Caco-2 (cell line): ENCODE data around the gene PRPSAP1. TPM values are rescaled to one million over a fixed set of nuclear protein-coding genes. Genes with fewer than 3 reads are reported as not detected.

Experiments used
- BruUV-seq: library from RNA; stranded (reverse); fragments of 400-500 nt; replicated peaks from 2 replicates; lab custom pipeline; 2021; lab: Mats Ljungman, UMichigan
- CTCF ChIA-PET: fragments of 300-600 bp; sonication (Branson Sonifier 250); formaldehyde crosslinking; loops from one replicate; lab custom pipeline; 2022; ENCODE audit warnings: antibody characterized with exemption; lab: Charles Lee
- POLR2A ChIA-PET: fragments of 300-600 bp; sonication (Branson Sonifier 250); formaldehyde crosslinking; loops from one replicate; lab custom pipeline; 2022; ENCODE audit warnings: antibody characterized with exemption; lab: Charles Lee
- DNase-seq, 2 experiments: peaks; one replicate each; pipeline versions ENCODE4 v3.0.0 to v3.0.0-alpha.2; 2020 to 2022
- H3K27me3 ChIP-seq: replicated peaks from 2 replicates; pipeline ENCODE4 v1.6.0; 2011; ENCODE audit warnings: low read length; ENCODE audit not compliant: control insufficient read depth, insufficient read depth
- H3K36me3 ChIP-seq: 2 replicates; pipeline ENCODE4 v1.5.1; 2011; ENCODE audit warnings: low read length; ENCODE audit not compliant: control insufficient read depth, insufficient read depth
- H3K4me1 ChIP-seq: fragments of 250-450 bp; sonication (Bioruptor Pico); 2 replicates; pipeline ENCODE4 v1.5.1; 2020; ENCODE audit warnings: mild to moderate bottlenecking
- H3K4me3 ChIP-seq: 2 replicates; pipeline ENCODE4 v1.5.1; 2011; ENCODE audit warnings: low read depth, mild to moderate bottlenecking, control low read depth, low read length
- H3K9me3 ChIP-seq: fragments of 250-450 bp; sonication (Bioruptor Pico); 2 replicates; pipeline ENCODE4 v1.5.1; 2020; ENCODE audit warnings: mild to moderate bottlenecking, moderate library complexity
- H3K27ac Mint-ChIP-seq: one replicate; pipeline ENCODE4 v1.8.0; 2022; ENCODE audit warnings: mixed read lengths; ENCODE audit not compliant: unreplicated experiment
- H3K27me3 Mint-ChIP-seq: one replicate; pipeline ENCODE4 v1.8.0; 2022; ENCODE audit warnings: mixed read lengths; ENCODE audit not compliant: insufficient read depth, unreplicated experiment
- H3K36me3 Mint-ChIP-seq: one replicate; pipeline ENCODE4 v1.8.0; 2022; ENCODE audit warnings: mild to moderate bottlenecking, mixed read lengths; ENCODE audit not compliant: insufficient read depth, unreplicated experiment
- H3K4me1 Mint-ChIP-seq: one replicate; pipeline ENCODE4 v1.8.0; 2022; ENCODE audit warnings: low read depth, mixed read lengths; ENCODE audit not compliant: unreplicated experiment
- H3K4me3 Mint-ChIP-seq: one replicate; pipeline ENCODE4 v1.8.0; 2022; ENCODE audit warnings: mild to moderate bottlenecking, moderate library complexity, mixed read lengths; ENCODE audit not compliant: unreplicated experiment
- H3K9me3 Mint-ChIP-seq: one replicate; pipeline ENCODE4 v1.8.0; 2022; ENCODE audit warnings: mixed read lengths; ENCODE audit not compliant: unreplicated experiment
- CTCF ChIP-seq, 2 experiments: fragments of 200-600 bp in 1 of 2; IDR thresholded peaks; 1 replicate in 1 of 2; 2 replicates in 1 of 2; pipeline versions ENCODE4 v1.5.1 to v1.8.0; 2011 to 2022; ENCODE audit warnings: antibody characterized with exemption in 1 of 2, control low read depth in 1 of 2, inconsistent platforms in 1 of 2, low read depth in 1 of 2, low read length in 1 of 2, mild to moderate bottlenecking in 1 of 2, moderate library complexity in 1 of 2; ENCODE audit not compliant: insufficient read depth in 1 of 2, severe bottlenecking in 1 of 2, unreplicated experiment in 1 of 2
- intact Hi-C: fragments of 100-400 bp; cut with micrococcal nuclease; formaldehyde crosslinking; loops from one replicate; pipeline ENCODE4 v1.10.0; 2022; ENCODE audit not compliant: unreplicated experiment
- total RNA-seq: library from RNA; stranded (reverse); gene quantifications from 2 replicates; pipeline ENCODE4 v1.2.3, GENCODE V29; 2022

PRPSAP1 gene
- total RNA-seq, 1 experiment from 2014 or later, result 87.6 TPM

GRCh38 chr17:76304226-76305134 is 49.2 kb downstream of the PRPSAP1 start:
- H3K36me3 ChIP-seq, result no peaks in the 10 kb centered on the region
- CTCF ChIA-PET, result interaction anchor here (0.6 to 2.5 kb wide), 7 partner anchors 9 to 238 kb away, joined by 3 to 21 read pairs (median 4); no protein-coding TSS in a partner anchor
- no peak overlapping the region for H3K4me3 ChIP-seq
- Mint-ChIP-seq H3K27ac (no peak overlapping the region), H3K4me3 (no peak overlapping the region), H3K27me3 (no peaks in the 10 kb centered on the region), H3K9me3 (no peaks in the 10 kb centered on the region), H3K36me3 (peaks cover 22% of the 10 kb centered on the region), H3K4me1 (peaks cover 6% of the 10 kb centered on the region)
- no peak for DNase-seq
- POLR2A ChIA-PET, result no interaction called here
- BruUV-seq, result no TSS peak
- H3K27me3 ChIP-seq, result no peaks in the 10 kb centered on the region
- H3K4me1 ChIP-seq, result no peaks in the 10 kb centered on the region
- H3K9me3 ChIP-seq, result no peaks in the 10 kb centered on the region
- intact Hi-C loops, result no loop called here
- no peak for TF ChIP-seq CTCF (IDR thresholded peaks at IDR 0.05; ENCODE audit: insufficient read depth in 1 of 2, low read depth in 1 of 2, low read length in 1 of 2, severe bottlenecking in 1 of 2, unreplicated experiment in 1 of 2)

DNA sequence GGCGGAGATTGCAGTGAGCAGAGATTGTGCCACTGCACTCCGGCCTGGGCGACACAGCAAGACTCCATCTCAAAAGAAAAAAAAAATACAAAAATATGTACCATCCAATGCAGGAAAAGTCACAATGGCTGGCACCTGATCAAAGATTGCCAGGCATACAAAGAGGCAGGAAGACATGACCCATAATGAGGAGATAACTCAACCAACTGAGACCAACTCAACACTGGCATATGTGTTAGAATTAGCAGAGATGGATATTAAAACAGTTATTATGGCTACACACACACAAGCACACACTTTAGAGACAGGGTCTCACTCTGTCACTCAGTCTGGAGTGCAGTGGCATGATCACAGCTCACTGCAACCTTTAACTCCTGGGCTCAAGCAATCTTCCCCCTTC is 56.3 kb downstream of the PRPSAP1 start:
- no peak overlapping the region for H3K4me3 Mint-ChIP-seq
- no peaks in the 10 kb centered on the region for H3K9me3 Mint-ChIP-seq
- no peaks in the 10 kb centered on the region for H3K27me3 Mint-ChIP-seq
- H3K36me3 Mint-ChIP-seq, result no peaks in the 10 kb centered on the region
- POLR2A ChIA-PET, result no interaction called here
- no peak overlapping the region for H3K27ac Mint-ChIP-seq
- no TSS peak for BruUV-seq
- intact Hi-C loops, result no loop called here
- no peak for TF ChIP-seq CTCF (IDR thresholded peaks at IDR 0.05; ENCODE audit: insufficient read depth in 1 of 2, low read depth in 1 of 2, low read length in 1 of 2, severe bottlenecking in 1 of 2, unreplicated experiment in 1 of 2)
- no peaks in the 10 kb centered on the region for H3K4me1 Mint-ChIP-seq
- Histone ChIP-seq H3K9me3 (no peaks in the 10 kb centered on the region), H3K36me3 (no peaks in the 10 kb centered on the region), H3K4me1 (no peaks in the 10 kb centered on the region), H3K27me3 (no peaks in the 10 kb centered on the region), H3K4me3 (no peak overlapping the region)
- DNase-seq, result no peak
- CTCF ChIA-PET, result interaction anchor here (0.9 to 1.9 kb wide), 2 partner anchors 18 to 101 kb away, joined by 5 to 6 read pairs; no protein-coding TSS in a partner anchor

- Histone ChIP-seq H3K9me3 (no peaks in the 10 kb centered on the region), H3K27me3 (no peaks in the 10 kb centered on the region), H3K4me3 (no peak overlapping the region), H3K4me1 (no peaks in the 10 kb centered on the region), H3K36me3 (no peaks in the 10 kb centered on the region)
- intact Hi-C loops, result no loop called here
- Mint-ChIP-seq H3K4me1 (no peaks in the 10 kb centered on the region), H3K9me3 (no peaks in the 10 kb centered on the region), H3K27ac (no peak overlapping the region), H3K27me3 (no peaks in the 10 kb centered on the region), H3K36me3 (no peaks in the 10 kb centered on the region), H3K4me3 (no peak overlapping the region)
- TF ChIP-seq CTCF (IDR thresholded peaks at IDR 0.05; ENCODE audit: insufficient read depth in 1 of 2, low read depth in 1 of 2, low read length in 1 of 2, severe bottlenecking in 1 of 2, unreplicated experiment in 1 of 2), result no peak
- DNase-seq, result no peak
- POLR2A ChIA-PET, result no interaction called here
- CTCF ChIA-PET, result interaction anchor here (0.9 to 1.9 kb wide), 2 partner anchors 17 to 101 kb away, joined by 5 to 6 read pairs; no protein-coding TSS in a partner anchor
- BruUV-seq, result no TSS peak
Measured at GRCh38 chr17:76296889-76297288, 56.8 kb downstream of the PRPSAP1 start.
